HG02759 (cell line): ENCODE results near the gene SVIP.
A peak's percentile ranks its signal among the peaks of the same experiment; 100 is the strongest.

Experiments used
- ATAC-seq: cut with Tn5 transposase; IDR thresholded peaks from one replicate; pipeline ENCODE4 v1.9.1; 2021; ENCODE audit warnings: mild to moderate bottlenecking, moderate library complexity; ENCODE audit not compliant: unreplicated experiment

Gene SVIP

GRCh38 chr11:22795914-22796313 is 33.7 kb downstream of the SVIP start:
- no peak for ATAC-seq

GRCh38 chr11:22792497-22792896 is 37.1 kb downstream of the SVIP start:
- ATAC-seq = peak; percentile 55

- ATAC-seq = peak; percentile 50
Measured at GRCh38 chr11:22787551-22788162, 41.9 kb downstream of the SVIP start.

GRCh38 chr11:22787055-22787454 is 42.5 kb downstream of the SVIP start:
- no peak for ATAC-seq

GRCh38 chr11:22786475-22786874 is 43.1 kb downstream of the SVIP start:
- ATAC-seq = peak; percentile 86

- ATAC-seq = no peak
Measured at GRCh38 chr11:22785251-22785650, 44.4 kb downstream of the SVIP start.

GRCh38 chr11:22780952-22781593 is 48.5 kb downstream of the SVIP start:
- ATAC-seq = peak; percentile 92

GRCh38 chr11:22779850-22780249 is 49.8 kb downstream of the SVIP start:
- ATAC-seq = no peak

- no peak for ATAC-seq
Measured at GRCh38 chr11:22778642-22779041, 51.0 kb downstream of the SVIP start.

- no peak for ATAC-seq
Measured at GRCh38 chr11:22775248-22775647, 54.4 kb downstream of the SVIP start.

GRCh38 chr11:22774716-22775115 is 54.9 kb downstream of the SVIP start:
- ATAC-seq = peak; percentile 66

- no peak for ATAC-seq
Measured at GRCh38 chr11:22769081-22769480, 60.5 kb downstream of the SVIP start.
